HL-60 (cell line): ENCODE measurements around the gene WNT4.

ENCODE experiments used
- DNase-seq, 2 experiments: peaks; one replicate each; pipeline ENCODE4 v3.0.0-alpha.2; 2010 to 2020; ENCODE audit warnings: low read depth in 1 of 2, low spot score in 1 of 2
- H3K27ac ChIP-seq: fragments of 250-450 bp; sonication (Bioruptor Pico); replicated peaks from 2 replicates; pipeline ENCODE4 v1.5.1; 2020; ENCODE audit warnings: mild to moderate bottlenecking, moderate library complexity
- H3K27me3 ChIP-seq: fragments of 250-450 bp; sonication (Bioruptor Pico); 2 replicates; pipeline ENCODE4 v1.5.1; 2021; ENCODE audit warnings: mild to moderate bottlenecking, moderate library complexity; ENCODE audit not compliant: insufficient read depth, poor library complexity, severe bottlenecking
- H3K4me3 ChIP-seq: replicated peaks from 2 replicates; pipeline ENCODE4 v1.5.1; 2011; ENCODE audit warnings: mild to moderate bottlenecking, control low read depth, low read length; ENCODE audit not compliant: insufficient read depth
- GABPA ChIP-seq: IDR thresholded peaks from 2 replicates; pipeline ENCODE4 v1.6.1; 2012; ENCODE audit warnings: low read depth
- POLR2AphosphoS5 ChIP-seq: IDR thresholded peaks from 2 replicates; pipeline ENCODE4 v1.6.1; 2012; ENCODE audit warnings: low read depth
- REST ChIP-seq: IDR thresholded peaks from 2 replicates; pipeline ENCODE4 v1.6.1; 2012; ENCODE audit warnings: low read depth; ENCODE audit not compliant: insufficient replicate concordance
- SPI1 ChIP-seq: IDR thresholded peaks from 2 replicates; pipeline ENCODE4 v1.6.1; 2012; ENCODE audit warnings: low read depth, mild to moderate bottlenecking, borderline replicate concordance
- TF ChIP-seq, protein P1 (sequence below): IDR thresholded peaks from one replicate; pipeline ENCODE4 v1.5.1; 2011; ENCODE audit warnings: low read length, control low read depth, inconsistent platforms; ENCODE audit not compliant: insufficient read depth

The WNT4 gene

GRCh38 chr1:22117238-22117637 is 25.7 kb downstream of the WNT4 start:
- H3K4me3 ChIP-seq: no peak overlapping the region
- TF ChIP-seq POLR2AphosphoS5 (no peak), GABPA (no peak), SPI1 (no peak), REST (no peak)
- TF ChIP-seq, protein P1, sequence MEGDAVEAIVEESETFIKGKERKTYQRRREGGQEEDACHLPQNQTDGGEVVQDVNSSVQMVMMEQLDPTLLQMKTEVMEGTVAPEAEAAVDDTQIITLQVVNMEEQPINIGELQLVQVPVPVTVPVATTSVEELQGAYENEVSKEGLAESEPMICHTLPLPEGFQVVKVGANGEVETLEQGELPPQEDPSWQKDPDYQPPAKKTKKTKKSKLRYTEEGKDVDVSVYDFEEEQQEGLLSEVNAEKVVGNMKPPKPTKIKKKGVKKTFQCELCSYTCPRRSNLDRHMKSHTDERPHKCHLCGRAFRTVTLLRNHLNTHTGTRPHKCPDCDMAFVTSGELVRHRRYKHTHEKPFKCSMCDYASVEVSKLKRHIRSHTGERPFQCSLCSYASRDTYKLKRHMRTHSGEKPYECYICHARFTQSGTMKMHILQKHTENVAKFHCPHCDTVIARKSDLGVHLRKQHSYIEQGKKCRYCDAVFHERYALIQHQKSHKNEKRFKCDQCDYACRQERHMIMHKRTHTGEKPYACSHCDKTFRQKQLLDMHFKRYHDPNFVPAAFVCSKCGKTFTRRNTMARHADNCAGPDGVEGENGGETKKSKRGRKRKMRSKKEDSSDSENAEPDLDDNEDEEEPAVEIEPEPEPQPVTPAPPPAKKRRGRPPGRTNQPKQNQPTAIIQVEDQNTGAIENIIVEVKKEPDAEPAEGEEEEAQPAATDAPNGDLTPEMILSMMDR: no peak
- H3K27ac ChIP-seq: no peak overlapping the region
- DNase-seq: no peak
- no peaks in the 10 kb centered on the region for H3K27me3 ChIP-seq

- Histone ChIP-seq H3K27ac (no peak overlapping the region), H3K27me3 (no peaks in the 10 kb centered on the region), H3K4me3 (no peak overlapping the region)
- no peak for DNase-seq
- TF ChIP-seq POLR2AphosphoS5: no peak
- TF ChIP-seq REST: no peak
- TF ChIP-seq GABPA: no peak
- TF ChIP-seq, protein P1: no peak
- no peak for TF ChIP-seq SPI1
Observed at GRCh38 chr1:22115286-22115685, 27.6 kb downstream of the WNT4 start.

- no peak overlapping the region for H3K4me3 ChIP-seq
- no peaks in the 10 kb centered on the region for H3K27me3 ChIP-seq
- no peak for DNase-seq
- TF ChIP-seq, protein P1: no peak
- TF ChIP-seq REST (no peak), SPI1 (no peak), GABPA (no peak), POLR2AphosphoS5 (no peak)
- no peak overlapping the region for H3K27ac ChIP-seq
Observed at GRCh38 chr1:22114083-22115012, 28.5 kb downstream of the WNT4 start.
